Ishikawa (cell line): ENCODE results near the gene DCAF7.

Experiments used
- CEBPB ChIP-seq: IDR thresholded peaks from 2 replicates; pipeline ENCODE4 v1.6.1; 2012
- CREB1 ChIP-seq: IDR thresholded peaks from 2 replicates; pipeline ENCODE4 v1.6.1; 2012; ENCODE audit warnings: low read depth
- EGR1 ChIP-seq: IDR thresholded peaks from 2 replicates; pipeline ENCODE4 v1.6.1; 2012
- EP300 ChIP-seq: IDR thresholded peaks from 2 replicates; pipeline ENCODE4 v1.6.1; 2012; ENCODE audit warnings: borderline replicate concordance
- FOXM1 ChIP-seq: IDR thresholded peaks from 2 replicates; pipeline ENCODE4 v1.6.1; 2012; ENCODE audit warnings: low read depth, borderline replicate concordance
- NFIC ChIP-seq: IDR thresholded peaks from 2 replicates; pipeline ENCODE4 v1.6.1; 2012
- RAD21 ChIP-seq: IDR thresholded peaks from 2 replicates; pipeline ENCODE4 v1.6.1; 2012; ENCODE audit warnings: low read depth
- TAF1 ChIP-seq: IDR thresholded peaks from 2 replicates; pipeline ENCODE4 v1.6.1; 2012; ENCODE audit warnings: low read depth, mild to moderate bottlenecking
- TCF12 ChIP-seq: IDR thresholded peaks from 2 replicates; pipeline ENCODE4 v1.6.1; 2012; ENCODE audit warnings: low read depth
- TEAD4 ChIP-seq: IDR thresholded peaks from 2 replicates; pipeline ENCODE4 v1.6.1; 2012
- YY1 ChIP-seq: IDR thresholded peaks from 2 replicates; pipeline ENCODE4 v1.6.1; 2012; ENCODE audit warnings: low read depth
- ZBTB7A ChIP-seq: IDR thresholded peaks from 2 replicates; pipeline ENCODE4 v1.6.1; 2012; ENCODE audit warnings: low read depth
- TF ChIP-seq, protein P1 (sequence below): IDR thresholded peaks from 2 replicates; pipeline ENCODE4 v1.6.1; 2012
- TF ChIP-seq, protein P2 (sequence below): IDR thresholded peaks from 2 replicates; pipeline ENCODE4 v1.6.1; 2012; ENCODE audit warnings: low read depth, mild to moderate bottlenecking
- TF ChIP-seq, protein P3 (sequence below): IDR thresholded peaks from 2 replicates; pipeline ENCODE4 v1.6.1; 2012

The DCAF7 gene

DNA sequence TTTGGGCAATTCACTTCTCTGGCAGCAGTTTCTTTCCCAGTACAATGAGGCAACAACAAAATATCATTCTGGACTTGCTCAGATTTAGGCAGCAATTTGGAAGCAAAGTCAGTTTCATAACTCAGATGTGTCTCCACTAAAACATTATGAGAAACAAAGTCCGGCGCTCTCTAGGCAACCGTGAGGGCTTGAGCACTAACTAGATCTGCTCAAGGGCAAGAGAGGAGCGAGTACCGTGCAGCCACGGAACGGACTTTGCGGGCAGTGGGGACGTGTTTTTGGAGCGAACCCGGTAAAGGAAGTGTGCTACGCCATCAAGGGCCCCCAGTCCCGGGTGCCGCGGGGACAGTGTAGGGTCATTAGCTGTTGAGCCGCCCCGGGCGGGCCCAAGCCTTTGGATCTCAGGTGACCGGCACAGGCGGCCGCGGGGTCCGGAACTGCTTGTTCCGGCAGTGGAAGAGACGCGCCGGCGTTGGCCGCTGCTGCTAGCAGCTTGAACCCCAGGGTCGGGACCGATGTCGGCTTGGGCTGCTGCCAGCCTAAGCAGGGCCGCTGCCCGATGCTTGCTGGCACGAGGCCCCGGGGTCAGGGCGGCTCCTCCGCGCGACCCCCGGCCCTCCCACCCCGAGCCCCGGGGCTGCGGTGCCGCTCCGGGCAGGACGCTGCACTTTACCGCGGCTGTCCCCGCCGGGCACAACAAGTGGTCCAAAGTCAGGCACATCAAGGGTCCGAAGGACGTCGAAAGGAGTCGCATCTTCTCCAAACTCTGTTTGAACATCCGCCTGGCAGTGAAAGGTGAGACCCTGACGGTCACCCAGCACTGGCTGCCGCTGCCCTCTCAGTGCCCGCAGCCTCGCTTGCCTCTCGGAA lies 50.5 kb downstream of the DCAF7 start, which contains the start of gene TACO1:
Gene TACO1 (plus strand): TSS at position 327 of the 870 bp plus-strand sequence. CDS start 189 bp downstream, at position 516.
- TF ChIP-seq YY1 (peak; percentile 85), RAD21 (no peak), TCF12 (peak; percentile 74; the same call in 1 of the 2 replicates), CEBPB (0 out of 2 replicates have a peak, but pooled peaks have one; percentile 4), EGR1 (no peak), FOXM1 (peak; percentile 22; the same call in 1 of the 2 replicates), NFIC (peak; percentile 78), TAF1 (peak; percentile 93), ZBTB7A (0 out of 2 replicates have a peak, but pooled peaks have one; percentile 33), EP300 (peak; percentile 40; the same call in 1 of the 2 replicates), TEAD4 (peak; percentile 30), CREB1 (0 out of 2 replicates have a peak, but pooled peaks have one; percentile 4)
- TF ChIP-seq, protein P1, sequence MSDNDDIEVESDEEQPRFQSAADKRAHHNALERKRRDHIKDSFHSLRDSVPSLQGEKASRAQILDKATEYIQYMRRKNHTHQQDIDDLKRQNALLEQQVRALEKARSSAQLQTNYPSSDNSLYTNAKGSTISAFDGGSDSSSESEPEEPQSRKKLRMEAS: peak; percentile 88
- TF ChIP-seq, protein P2, sequence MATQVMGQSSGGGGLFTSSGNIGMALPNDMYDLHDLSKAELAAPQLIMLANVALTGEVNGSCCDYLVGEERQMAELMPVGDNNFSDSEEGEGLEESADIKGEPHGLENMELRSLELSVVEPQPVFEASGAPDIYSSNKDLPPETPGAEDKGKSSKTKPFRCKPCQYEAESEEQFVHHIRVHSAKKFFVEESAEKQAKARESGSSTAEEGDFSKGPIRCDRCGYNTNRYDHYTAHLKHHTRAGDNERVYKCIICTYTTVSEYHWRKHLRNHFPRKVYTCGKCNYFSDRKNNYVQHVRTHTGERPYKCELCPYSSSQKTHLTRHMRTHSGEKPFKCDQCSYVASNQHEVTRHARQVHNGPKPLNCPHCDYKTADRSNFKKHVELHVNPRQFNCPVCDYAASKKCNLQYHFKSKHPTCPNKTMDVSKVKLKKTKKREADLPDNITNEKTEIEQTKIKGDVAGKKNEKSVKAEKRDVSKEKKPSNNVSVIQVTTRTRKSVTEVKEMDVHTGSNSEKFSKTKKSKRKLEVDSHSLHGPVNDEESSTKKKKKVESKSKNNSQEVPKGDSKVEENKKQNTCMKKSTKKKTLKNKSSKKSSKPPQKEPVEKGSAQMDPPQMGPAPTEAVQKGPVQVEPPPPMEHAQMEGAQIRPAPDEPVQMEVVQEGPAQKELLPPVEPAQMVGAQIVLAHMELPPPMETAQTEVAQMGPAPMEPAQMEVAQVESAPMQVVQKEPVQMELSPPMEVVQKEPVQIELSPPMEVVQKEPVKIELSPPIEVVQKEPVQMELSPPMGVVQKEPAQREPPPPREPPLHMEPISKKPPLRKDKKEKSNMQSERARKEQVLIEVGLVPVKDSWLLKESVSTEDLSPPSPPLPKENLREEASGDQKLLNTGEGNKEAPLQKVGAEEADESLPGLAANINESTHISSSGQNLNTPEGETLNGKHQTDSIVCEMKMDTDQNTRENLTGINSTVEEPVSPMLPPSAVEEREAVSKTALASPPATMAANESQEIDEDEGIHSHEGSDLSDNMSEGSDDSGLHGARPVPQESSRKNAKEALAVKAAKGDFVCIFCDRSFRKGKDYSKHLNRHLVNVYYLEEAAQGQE: no peak
- TF ChIP-seq, protein P3, sequence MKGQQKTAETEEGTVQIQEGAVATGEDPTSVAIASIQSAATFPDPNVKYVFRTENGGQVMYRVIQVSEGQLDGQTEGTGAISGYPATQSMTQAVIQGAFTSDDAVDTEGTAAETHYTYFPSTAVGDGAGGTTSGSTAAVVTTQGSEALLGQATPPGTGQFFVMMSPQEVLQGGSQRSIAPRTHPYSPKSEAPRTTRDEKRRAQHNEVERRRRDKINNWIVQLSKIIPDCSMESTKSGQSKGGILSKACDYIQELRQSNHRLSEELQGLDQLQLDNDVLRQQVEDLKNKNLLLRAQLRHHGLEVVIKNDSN: peak; percentile 80

DNA sequence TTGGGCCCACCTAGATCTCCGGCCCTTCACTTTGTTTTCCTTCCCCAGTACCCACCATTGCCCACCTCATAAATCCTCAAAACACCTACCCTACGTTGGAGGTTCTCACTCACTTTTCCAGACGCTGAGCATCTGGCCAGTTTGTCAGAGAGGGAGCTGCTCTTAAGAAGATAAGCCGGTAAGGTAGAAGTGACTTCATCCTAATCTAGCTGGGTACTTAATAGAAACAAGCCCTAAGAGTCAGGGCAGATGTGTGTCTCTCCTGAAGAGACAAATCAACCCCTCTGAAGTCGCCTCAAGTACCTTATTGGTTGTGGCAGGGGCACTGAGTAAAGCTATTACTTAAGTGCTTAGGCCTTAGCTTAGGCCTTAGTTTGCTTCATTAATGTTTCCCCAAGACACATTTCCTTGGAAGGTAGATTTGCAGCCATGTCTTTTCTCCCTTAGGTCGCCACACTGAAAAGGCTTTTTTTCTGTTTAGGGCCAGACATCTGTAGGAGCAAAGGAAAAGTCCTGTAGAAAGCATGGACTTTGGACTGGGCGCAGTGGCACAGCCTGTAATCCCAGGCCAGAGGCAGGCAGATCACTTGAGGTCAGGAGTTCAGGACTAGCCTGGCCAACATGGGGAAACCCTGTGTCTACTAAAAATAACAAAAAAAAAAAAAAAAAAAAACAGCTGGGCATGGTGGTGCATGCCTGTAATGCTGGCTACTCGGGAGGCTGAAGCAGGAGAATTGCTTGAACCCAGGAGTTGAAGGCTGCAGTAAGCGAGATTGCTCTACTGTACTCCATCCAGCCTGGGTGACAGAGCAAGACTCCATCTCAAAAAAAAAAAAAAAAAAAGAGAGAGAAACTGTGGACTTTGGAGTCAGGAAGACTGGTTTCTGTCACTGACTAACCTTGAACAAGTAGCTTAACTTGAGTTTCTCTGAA lies 51.4 kb downstream of the DCAF7 start:
- TF ChIP-seq, protein P1: no peak
- TF ChIP-seq, protein P2: no peak
- TF ChIP-seq RAD21 (no peak), FOXM1 (no peak), TAF1 (no peak), CREB1 (no peak), TEAD4 (no peak), ZBTB7A (no peak), TCF12 (no peak)

DNA sequence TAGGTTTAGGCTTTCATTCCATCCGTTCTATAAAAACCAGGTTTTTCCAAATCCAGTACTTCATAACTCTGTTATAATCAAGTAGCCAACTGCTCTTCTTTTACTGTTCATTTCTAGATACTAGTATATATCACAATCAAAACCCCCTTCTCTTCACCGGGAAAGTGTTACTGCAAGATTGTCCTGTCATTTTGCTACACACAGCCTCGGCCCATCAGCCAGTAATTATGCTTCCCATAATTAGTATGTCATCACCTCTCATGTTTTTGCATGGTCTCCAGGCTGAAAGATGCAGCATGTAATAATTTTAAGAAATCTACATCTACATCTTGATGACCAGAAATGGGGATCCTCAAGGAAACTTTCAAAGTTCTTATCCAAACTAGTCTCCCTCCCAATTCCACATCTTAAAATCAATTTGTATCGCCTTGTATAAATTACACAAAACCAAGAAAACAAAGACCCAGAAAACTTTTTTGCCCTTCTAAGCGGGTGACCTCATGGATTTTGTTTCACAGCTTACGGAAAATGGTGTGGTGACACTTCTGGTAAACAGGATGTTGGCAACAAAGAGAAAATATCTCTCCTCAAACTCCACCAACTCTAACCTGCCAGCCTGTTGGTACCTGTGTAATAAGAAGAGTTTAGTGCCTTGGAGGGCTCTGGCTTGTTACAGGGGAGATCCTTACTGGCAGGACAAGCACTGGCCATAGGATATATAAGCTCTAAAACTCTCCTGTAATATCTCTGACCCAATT lies 59.7 kb downstream of the DCAF7 start:
- TF ChIP-seq TCF12 (no peak), ZBTB7A (no peak), CEBPB (no peak), YY1 (no peak), TEAD4 (no peak), EGR1 (no peak)
- TF ChIP-seq, protein P3: no peak

DNA sequence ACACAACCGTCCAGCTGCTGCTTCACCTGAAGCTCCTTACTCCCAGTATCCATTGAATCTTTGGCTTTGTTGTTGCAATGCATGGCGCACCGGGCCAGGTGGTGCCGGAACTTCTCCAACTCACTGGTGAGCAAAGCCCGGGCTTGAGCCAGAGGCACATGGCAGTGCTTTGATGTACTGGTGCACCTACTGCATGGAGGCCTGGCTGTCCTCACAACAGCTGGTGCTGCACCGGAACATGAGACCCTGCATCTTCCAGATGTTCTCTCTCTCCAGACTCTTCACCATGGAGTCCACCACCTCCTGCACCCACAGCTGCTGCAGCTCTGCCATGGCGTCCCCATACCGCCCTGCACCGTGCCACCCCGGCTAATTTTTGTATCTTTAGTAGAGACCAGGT lies 60.6 kb downstream of the DCAF7 start:
- no peak for TF ChIP-seq CEBPB
- TF ChIP-seq RAD21: no peak
- no peak for TF ChIP-seq YY1
- TF ChIP-seq EP300: no peak
- TF ChIP-seq FOXM1: no peak
- TF ChIP-seq NFIC: no peak
- TF ChIP-seq, protein P3: no peak
- TF ChIP-seq TCF12: no peak
